Measurements from ENCODE around the gene OR52B2.

GRCh38 chr11:6151117-6151516, 19.0 kb downstream of the OR52B2 start:
- TF ChIP-seq CTCF (IDR thresholded peaks at IDR 0.05; ENCODE audit: poor library complexity) (no peak), EZH2phosphoT487 (IDR thresholded peaks at IDR 0.05; ENCODE audit: low read depth, severe bottlenecking, unreplicated experiment) (no peak)

All from hepatocyte (in vitro differentiated cells).